ENCODE results near the gene ZFYVE1.
"Not testable (repeated sequence)": the region's sequence is repeated elsewhere in the genome, so short reads cannot be mapped to it uniquely, and the experiment has no call there.

Gene ZFYVE1

GRCh38 chr14:73026845-73027542 is at the start of gene ZFYVE1:
Gene ZFYVE1, minus strand, starts transcription at chr14:73027106. Its CDS starts 2,598 bp downstream, at chr14:73024508.
- DNase-seq (ENCODE audit: low spot score): peak; percentile 97

DNA sequence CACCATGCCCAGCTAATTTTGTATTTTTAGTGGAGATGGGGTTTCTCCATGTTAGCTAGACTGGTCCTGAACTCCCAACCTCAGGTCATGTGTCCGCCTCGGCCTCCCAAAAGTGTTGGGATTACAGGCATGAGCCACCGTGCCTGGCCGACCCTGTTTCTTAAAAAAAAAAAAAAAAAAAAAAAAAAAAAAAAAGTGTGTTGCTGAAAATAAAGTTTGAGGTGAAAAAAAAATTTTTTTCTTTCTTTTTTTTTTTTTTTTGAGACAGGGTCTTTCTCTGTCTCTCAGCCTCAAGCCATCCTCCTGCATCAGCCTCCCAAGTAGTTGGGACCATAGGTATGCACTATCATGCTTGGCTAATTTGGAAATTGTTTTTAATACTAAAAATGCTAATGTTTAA is 42.7 kb upstream of the ZFYVE1 start:
- no peak for DNase-seq (ENCODE audit: low spot score)

DNA sequence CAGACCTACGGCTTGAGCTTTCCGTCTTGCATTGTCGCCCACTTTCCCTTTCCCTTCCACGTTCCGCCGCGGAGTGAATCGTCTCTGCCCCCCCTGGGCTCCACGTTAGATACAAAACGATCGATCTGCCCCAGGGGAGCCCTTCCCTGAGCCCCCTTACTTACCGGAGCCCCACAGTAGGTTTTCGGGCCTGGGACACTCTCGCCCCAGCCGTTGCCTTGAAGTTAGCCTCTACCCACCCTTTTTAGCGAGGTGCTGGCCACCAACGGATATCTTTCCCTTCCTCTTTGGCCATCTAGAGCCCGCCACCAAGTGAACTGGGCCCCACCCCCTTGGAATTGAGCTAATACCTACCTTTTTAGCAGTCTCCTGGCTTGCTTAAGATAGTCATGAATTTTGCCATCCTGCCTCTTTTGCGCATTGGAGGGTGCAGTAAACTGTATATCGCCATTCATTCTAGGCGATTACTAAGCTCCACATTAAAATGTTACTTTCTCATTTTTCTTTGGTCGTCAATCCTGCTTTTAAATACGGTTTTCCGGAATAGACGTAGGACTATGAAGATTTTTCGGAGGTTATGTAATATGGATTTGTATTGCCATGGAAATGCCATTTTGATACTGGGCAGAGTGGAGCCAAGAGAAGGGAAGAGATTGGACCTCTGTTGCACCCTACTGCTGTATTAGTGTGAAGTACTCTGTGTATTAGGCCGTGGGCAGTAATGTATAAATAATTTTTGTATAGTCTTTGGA is 32.2 kb upstream of the ZFYVE1 start:
- DNase-seq (ENCODE audit: low spot score): no peak

- peak; percentile 96 for DNase-seq (ENCODE audit: low spot score)
These were observed 31.5 kb upstream of the ZFYVE1 start, which contains the start of gene RBM25 for GRCh38 chr14:73058224-73058921. Gene RBM25, plus strand, starts transcription at chr14:73058534. Its CDS starts 13,108 bp downstream, at chr14:73071642.

DNA sequence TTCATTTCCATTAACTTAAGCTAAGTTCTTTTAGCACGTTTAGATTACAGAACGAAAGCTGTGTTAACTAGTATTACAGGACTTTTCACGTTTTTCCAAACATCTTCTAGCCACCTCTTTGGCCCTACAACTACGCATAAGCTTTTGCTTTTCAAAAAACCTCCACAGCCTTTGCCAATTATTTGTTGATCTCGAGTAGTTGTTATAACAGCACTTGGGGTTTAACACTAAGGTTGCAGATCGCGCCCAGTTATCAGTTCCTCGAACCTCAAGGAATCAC is 31.0 kb upstream of the ZFYVE1 start:
- DNase-seq (ENCODE audit: low spot score): no peak

DNA sequence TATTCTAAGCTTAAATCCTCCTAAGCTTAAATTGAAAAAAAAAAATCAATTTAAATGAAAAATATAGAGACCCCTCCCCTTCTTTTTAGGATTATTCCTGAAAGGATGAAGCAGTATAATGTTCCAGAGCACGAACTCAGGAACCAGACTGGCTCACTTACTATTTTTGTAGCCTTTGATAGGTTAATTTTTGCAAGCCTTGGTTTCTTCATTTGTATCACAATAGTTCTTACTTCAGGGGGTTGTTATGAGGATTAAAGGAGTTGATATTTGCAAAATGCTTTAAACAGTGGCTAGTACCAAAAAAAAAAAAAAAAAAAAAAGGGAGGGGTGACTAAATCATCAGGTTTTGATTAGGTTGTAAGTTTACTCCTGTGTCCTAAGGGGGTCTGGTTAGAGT is 28.3 kb upstream of the ZFYVE1 start:
- DNase-seq (ENCODE audit: low spot score): no peak

DNA sequence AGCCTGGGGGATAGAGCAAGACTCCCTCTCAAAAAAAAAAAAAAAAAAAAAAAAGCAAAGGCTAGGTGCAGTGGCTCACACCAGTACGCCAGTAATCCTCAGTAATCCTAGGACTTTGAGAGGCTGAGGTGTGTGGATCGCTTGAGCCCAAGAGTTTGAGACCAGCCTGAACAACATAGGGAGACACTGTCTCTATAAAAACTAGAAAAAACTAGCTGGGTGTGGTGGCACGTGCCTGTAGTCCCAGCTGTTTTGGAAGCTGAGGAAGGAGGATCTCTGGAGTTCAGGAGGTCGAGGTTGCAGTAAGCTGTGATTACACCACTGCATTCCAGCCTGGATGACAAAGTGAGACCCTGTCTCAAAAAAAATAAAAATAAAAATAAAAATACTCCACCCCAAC is 22.5 kb upstream of the ZFYVE1 start:
- DNase-seq (ENCODE audit: low spot score): no peak

DNA sequence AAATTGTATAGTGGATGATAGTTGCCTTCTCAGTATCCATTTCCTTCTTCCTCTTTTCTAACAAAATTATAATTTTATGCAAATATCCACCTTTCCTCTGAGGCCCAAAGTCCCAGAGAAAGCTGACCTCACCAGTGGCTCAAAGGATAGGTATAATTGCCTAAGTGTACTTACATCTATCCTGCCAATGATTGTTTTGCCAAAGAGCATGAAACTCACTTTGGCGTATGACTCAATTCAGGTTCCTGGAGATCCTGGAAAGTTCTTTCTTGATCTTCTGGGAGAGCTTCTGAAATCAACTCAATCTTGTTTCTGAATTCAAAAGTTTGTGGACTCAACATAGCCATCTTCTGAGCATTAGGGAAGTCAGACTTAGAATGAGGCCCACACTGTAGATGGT is 20.9 kb upstream of the ZFYVE1 start:
- DNase-seq (ENCODE audit: low spot score): no peak

DNA sequence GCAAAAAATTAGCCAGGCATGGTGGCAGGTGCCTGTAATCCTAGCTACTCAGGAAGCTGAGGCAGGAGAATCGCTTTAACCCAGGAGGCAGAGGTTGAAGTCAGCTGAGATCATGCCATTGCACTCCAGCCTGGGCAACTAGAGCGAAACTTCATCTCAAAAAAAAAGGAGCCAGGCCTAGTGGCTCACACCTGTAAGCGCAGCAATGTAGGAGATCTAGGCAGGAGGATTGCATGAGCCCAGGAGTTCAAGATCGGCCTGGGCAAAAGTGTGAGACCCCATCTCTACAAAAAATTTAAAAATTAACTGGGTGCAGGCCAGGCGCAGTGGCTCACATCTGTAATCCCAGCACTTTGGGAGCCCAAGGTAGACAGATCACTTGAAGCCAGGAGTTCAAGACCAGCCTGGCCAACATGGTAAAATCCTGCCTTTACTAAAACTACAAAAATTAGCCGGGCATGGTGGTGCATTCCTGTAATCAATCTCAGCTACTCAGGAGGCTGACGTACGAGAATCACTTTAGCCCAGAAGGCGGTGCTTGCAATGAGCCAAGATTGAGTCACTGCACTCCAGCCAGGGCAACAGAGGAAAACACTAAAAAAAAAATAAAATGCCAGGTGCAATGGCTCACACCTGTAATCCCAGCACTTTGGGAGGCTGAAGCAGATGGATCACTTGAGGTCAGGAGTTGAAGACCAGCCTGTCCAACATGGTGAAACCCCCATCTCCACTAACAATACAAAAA is 10.0 kb upstream of the ZFYVE1 start:
- DNase-seq (ENCODE audit: low spot score): not testable (repeated sequence)

DNA sequence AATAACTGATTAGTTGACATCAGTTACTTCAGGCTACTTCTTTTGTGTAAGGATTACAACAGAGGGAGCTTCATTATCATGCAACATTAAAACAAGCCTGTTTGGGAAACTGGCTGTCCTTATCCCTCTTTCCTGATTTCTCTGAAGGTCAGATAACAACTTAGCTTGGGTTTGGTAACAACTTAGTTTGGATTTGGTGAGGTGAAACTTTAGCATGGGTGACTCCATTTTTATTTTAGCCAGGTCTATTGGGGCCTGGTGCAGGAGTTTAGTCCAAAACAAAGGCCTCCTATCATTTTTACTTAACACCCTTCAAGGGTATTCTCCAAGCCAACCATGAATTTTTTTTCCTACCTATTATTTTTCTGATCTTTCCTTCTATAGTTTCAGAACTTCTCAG is 1.1 kb upstream of the ZFYVE1 start:
- DNase-seq (ENCODE audit: low spot score): no peak

DNA sequence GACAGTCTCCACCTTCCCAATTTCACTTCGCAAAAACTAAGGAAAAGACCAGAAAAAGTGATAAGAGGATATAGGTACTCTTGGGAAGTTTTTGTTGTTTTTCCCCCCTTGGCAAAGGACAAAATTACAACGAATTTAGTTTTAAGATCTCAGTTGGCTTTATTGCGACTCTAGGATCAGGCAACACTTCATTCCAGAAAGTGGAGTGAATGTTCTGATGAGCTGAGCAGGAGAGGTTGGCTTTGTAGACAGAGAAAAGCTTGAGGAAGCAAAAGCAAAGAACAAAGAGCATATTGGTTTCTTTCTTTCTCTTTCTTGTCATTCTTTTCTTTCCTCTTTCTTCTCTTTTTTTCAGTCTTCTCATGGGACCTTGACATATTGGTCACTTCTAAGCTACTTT is 640 bp upstream of the ZFYVE1 start:
- DNase-seq (ENCODE audit: low spot score): no peak

DNA sequence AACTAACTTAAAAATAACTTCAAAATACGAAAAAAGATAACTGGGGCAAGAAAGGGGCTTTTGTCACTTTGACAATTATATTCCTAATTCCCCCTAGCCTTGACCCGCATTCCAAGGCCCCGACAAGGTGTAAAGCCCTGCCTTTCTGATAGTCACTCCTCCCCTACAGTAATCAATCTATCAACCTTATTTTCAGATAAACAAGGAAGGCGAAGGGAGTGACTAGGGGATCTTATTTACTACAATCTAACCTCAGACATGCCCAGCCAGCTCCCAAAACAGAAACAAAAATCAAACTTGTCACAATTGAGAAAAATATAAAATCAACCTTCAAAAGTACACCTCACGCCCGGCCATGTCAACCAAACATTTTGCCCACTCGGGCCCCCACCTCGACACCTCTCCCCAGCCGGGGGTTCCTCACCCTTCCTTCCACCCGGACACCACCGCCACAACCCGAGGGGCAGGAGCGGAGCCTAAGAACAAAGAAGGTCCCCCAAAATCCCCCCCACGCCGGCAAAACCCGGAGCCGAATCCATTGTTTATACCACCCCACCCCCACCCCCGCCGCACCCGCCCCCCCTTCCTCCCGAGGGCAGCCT is 562 bp downstream of the ZFYVE1 start:
- no peak for DNase-seq (ENCODE audit: low spot score)

DNA sequence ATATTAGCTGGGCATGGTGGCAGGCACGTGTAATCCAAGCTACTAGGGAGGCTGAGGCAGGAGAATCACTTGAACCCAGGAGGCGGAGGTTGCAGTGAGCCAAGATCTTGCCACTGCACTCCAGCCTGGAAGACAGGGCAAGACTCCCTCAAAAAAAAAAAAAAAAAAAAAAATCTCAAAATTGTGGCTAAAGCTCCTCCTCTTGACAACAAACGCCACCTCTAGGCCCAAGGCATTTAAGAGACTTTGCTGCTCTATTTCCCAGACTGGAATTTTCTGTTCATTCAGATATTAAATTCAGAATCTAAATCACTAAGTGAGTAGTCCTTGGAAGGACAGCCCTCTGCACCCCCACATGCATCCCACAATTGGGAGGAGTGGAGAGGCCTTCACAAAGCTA is 1.4 kb downstream of the ZFYVE1 start:
- no peak for DNase-seq (ENCODE audit: low spot score)

- no peak for DNase-seq (ENCODE audit: low spot score)
These were observed 4.9 kb downstream of the ZFYVE1 start for GRCh38 chr14:73022051-73022450.

- not testable (repeated sequence) for DNase-seq (ENCODE audit: low spot score)
These were observed 10.9 kb downstream of the ZFYVE1 start for GRCh38 chr14:73016011-73016410.

GRCh38 chr14:73015552-73015951 is 11.4 kb downstream of the ZFYVE1 start:
- DNase-seq (ENCODE audit: low spot score): not testable (repeated sequence)

- DNase-seq (ENCODE audit: low spot score): no peak
These were observed 12.8 kb downstream of the ZFYVE1 start for GRCh38 chr14:73014105-73014504.

DNA sequence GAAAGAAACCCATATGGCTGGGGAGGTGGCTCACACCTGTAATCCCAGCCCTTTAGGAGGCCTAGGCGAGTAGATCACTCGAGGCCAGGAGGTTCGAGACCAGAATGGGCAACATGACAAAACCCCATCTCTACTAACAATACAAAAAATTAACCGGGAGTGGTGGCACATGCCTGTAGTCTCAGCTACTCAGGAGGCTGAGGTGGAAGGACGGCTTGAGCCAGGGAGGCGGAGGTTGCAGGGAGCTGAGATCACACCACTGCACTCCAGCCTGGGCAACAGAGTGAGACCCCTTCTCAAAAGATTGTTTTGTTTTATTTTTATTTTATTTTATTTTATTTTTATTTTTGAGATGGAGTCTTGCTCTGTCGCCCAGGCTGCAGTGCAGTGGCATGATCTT is 15.7 kb downstream of the ZFYVE1 start:
- DNase-seq (ENCODE audit: low spot score): not testable (repeated sequence)

GRCh38 chr14:73008501-73008900 is 18.4 kb downstream of the ZFYVE1 start:
- DNase-seq (ENCODE audit: low spot score): no peak

GRCh38 chr14:73007835-73008234 is 19.1 kb downstream of the ZFYVE1 start:
- DNase-seq (ENCODE audit: low spot score): no peak

- DNase-seq (ENCODE audit: low spot score): not testable (repeated sequence)
These were observed 22.3 kb downstream of the ZFYVE1 start for GRCh38 chr14:73004641-73005040.

- no peak for DNase-seq (ENCODE audit: low spot score)
These were observed 23.2 kb downstream of the ZFYVE1 start for GRCh38 chr14:73003681-73004080.

Measured in ecto neural progenitor cell (in vitro differentiated cells).